A549 (cell line): ENCODE results near the gene SLX9. TPM values are rescaled to one million over a fixed set of nuclear protein-coding genes. Genes with fewer than 3 reads are reported as not detected.

Experiments
- ATAC-seq, 2 experiments: fragments of 200-7000 bp in 1 of 2; fragments of >200 bp in 1 of 2; cut with Nextera tagmentation in 1 of 2; cut with Tn5 transposase in 1 of 2; 3 replicates each; pipeline versions ENCODE4 v1.8.0 to v1.9.1; 2018 to 2020; ENCODE audit warnings: mild to moderate bottlenecking in 1 of 2, moderate library complexity in 1 of 2
- CTCF ChIA-PET: fragments of 300-600 bp; sonication (Branson Sonifier 250); formaldehyde crosslinking; extraction: SDS; loops from one replicate; lab custom pipeline; 2021; ENCODE audit warnings: antibody characterized with exemption, inconsistent platforms; lab: Yijun Ruan, JAX
- POLR2A ChIA-PET: fragments of 350-600 bp; formaldehyde crosslinking; extraction: SDS; loops from one replicate; lab custom pipeline; 2021; ENCODE audit warnings: antibody characterized with exemption, inconsistent platforms; lab: Yijun Ruan, JAX
- DNase-seq, 2 experiments: peaks; one replicate each; pipeline versions ENCODE4 v3.0.0 to v3.0.0-alpha.2; 2011 to 2016; ENCODE audit warnings: low read depth in 1 of 2, low spot score in 1 of 2
- FAIRE-seq: peaks from 2 replicates; lab custom pipeline; 2011; peaks lifted over from hg19 to GRCh38; lab: Jason Lieb, UNC
- H3K27ac ChIP-seq, 2 experiments: fragments of >200 bp; sonication (Bioruptor Twin); formaldehyde crosslinking; 3 replicates each; pipeline ENCODE4 v1.5.1; 2016 to 2017
- H3K4me1 ChIP-seq: fragments of >200 bp; sonication (Bioruptor Twin); formaldehyde crosslinking; 3 replicates; pipeline ENCODE4 v1.6.1; 2016
- H3K4me2 ChIP-seq: fragments of >200 bp; sonication (Bioruptor Twin); formaldehyde crosslinking; 3 replicates; pipeline ENCODE4 v1.6.1; 2016
- H3K4me3 ChIP-seq: fragments of >200 bp; sonication (Bioruptor Twin); formaldehyde crosslinking; 3 replicates; pipeline ENCODE4 v1.5.1; 2016
- H3K9me3 ChIP-seq: fragments of >200 bp; sonication (Bioruptor Twin); formaldehyde crosslinking; 3 replicates; pipeline ENCODE4 v1.6.1; 2016
- BCL3 ChIP-seq: fragments of >200 bp; sonication (Bioruptor Twin); formaldehyde crosslinking; IDR thresholded peaks from 3 replicates; pipeline ENCODE4 v1.6.1; 2016
- CBX8 ChIP-seq: fragments of 200-600 bp; sonication (generic); IDR thresholded peaks from 2 replicates; pipeline ENCODE4 v1.6.1; 2016
- CEBPB ChIP-seq, 2 experiments: fragments of >200 bp in 1 of 2; sonication (Bioruptor Twin) in 1 of 2; formaldehyde crosslinking in 1 of 2; IDR thresholded peaks; 2 replicates each; pipeline ENCODE4 v1.6.1; 2012 to 2016
- CHD4 ChIP-seq: fragments of 200-600 bp; sonication (generic); IDR thresholded peaks from 2 replicates; pipeline ENCODE4 v1.6.1; 2016; ENCODE audit warnings: antibody characterized with exemption, mild to moderate bottlenecking, borderline replicate concordance
- CTCF ChIP-seq: fragments of >200 bp; sonication (Bioruptor Twin); formaldehyde crosslinking; IDR thresholded peaks from 3 replicates; pipeline ENCODE4 v1.5.1; 2016
- EP300 ChIP-seq, 2 experiments: fragments of >200 bp; sonication (Bioruptor Twin); formaldehyde crosslinking; IDR thresholded peaks; 2 replicates in 1 of 2; 3 replicates in 1 of 2; pipeline ENCODE4 v1.6.1; 2016 to 2017
- ESRRA ChIP-seq: fragments of 150-350 bp; IDR thresholded peaks from 2 replicates; pipeline ENCODE4 v1.6.1; 2014; ENCODE audit warnings: mild to moderate bottlenecking, low read length, borderline replicate concordance
- HMGXB4 ChIP-seq: fragments of 250-450 bp; sonication (Bioruptor Pico); IDR thresholded peaks from 2 replicates; pipeline ENCODE4 v1.5.0; 2021; ENCODE audit warnings: mild to moderate bottlenecking, moderate library complexity, borderline replicate concordance
- HOXB5 ChIP-seq: fragments of 250-450 bp; sonication (Bioruptor Pico); IDR thresholded peaks from 2 replicates; pipeline ENCODE4 v1.5.0; 2020; ENCODE audit warnings: mild to moderate bottlenecking, moderate library complexity
- MYC ChIP-seq: IDR thresholded peaks from 2 replicates; pipeline ENCODE4 v1.6.1; 2012; ENCODE audit warnings: mild to moderate bottlenecking, inconsistent platforms, low read length, improper control_type of control experiment, borderline replicate concordance
- NPAS2 ChIP-seq: fragments of 250-450 bp; sonication (Bioruptor Pico); IDR thresholded peaks from 2 replicates; pipeline ENCODE4 v1.8.0; 2022; ENCODE audit warnings: mild to moderate bottlenecking, moderate library complexity, borderline replicate concordance
- PHF8 ChIP-seq: fragments of 200-600 bp; sonication (generic); IDR thresholded peaks from 2 replicates; pipeline ENCODE4 v1.6.1; 2016; ENCODE audit warnings: low read depth, mild to moderate bottlenecking, antibody characterized with exemption, moderate library complexity, borderline replicate concordance
- REST ChIP-seq: fragments of 200-600 bp; sonication (generic); IDR thresholded peaks from 2 replicates; pipeline ENCODE4 v1.6.1; 2016; ENCODE audit warnings: antibody characterized with exemption, mild to moderate bottlenecking, moderate library complexity
- SMC3 ChIP-seq: fragments of >200 bp; sonication (Bioruptor Twin); formaldehyde crosslinking; IDR thresholded peaks from 3 replicates; pipeline ENCODE4 v1.6.1; 2018; ENCODE audit warnings: inconsistent platforms
- SREBF2 ChIP-seq: fragments of 450-650 bp; IDR thresholded peaks from 2 replicates; pipeline ENCODE4 v1.6.1; 2014; ENCODE audit warnings: mild to moderate bottlenecking, moderate library complexity
- TFCP2L1 ChIP-seq: fragments of 250-450 bp; sonication (Bioruptor Pico); IDR thresholded peaks from 2 replicates; pipeline ENCODE4 v1.5.0; 2021; ENCODE audit warnings: mild to moderate bottlenecking
- ZFP36 ChIP-seq: fragments of 450-650 bp; IDR thresholded peaks from 2 replicates; pipeline ENCODE4 v1.6.1; 2014; ENCODE audit warnings: borderline replicate concordance; ENCODE audit not compliant: partially characterized antibody
- ZNF302 ChIP-seq: fragments of 250-450 bp; sonication (Bioruptor Pico); IDR thresholded peaks from 2 replicates; pipeline ENCODE4 v1.9.0; 2021; ENCODE audit warnings: inconsistent platforms, mild to moderate bottlenecking, moderate library complexity
- WGBS: methylation state at CpG from one replicate; pipeline ENCODE4 v1.1.6; 2017; ENCODE audit errors: missing lambda C conversion rate; 5-methylcytosine and 5-hydroxymethylcytosine counted together
- polyA plus RNA-seq, 4 experiments: library from polyadenylated mRNA; depleted of rRNA in 3 of 4; stranded (reverse); fragments of >200 nt; fragmentation: RNase III in 1 of 4; extraction: RNeasy Plus Mini Kit Qiagen cat#74134 plus additional on column Dnase treatment in 1 of 4; gene quantifications; 2 replicates in 3 of 4; 3 replicates in 1 of 4; pipeline ENCODE4 v1.2.3, GENCODE V29; 2011 to 2017

SLX9 gene
- polyA plus RNA-seq, 2 of the 4 experiments (the other 2 are of a cell fraction) = 26.9 to 40.6 TPM

- H3K4me1 ChIP-seq = no peaks in the 10 kb centered on the region
- no peak for TF ChIP-seq ZNF302
- no peak for TF ChIP-seq NPAS2 (CRISPR knock-in tag)
- no peak for TF ChIP-seq SMC3
- no peak for TF ChIP-seq CEBPB (IDR thresholded peaks at IDR 0.05)
- TF ChIP-seq SREBF2 = no peak
- TF ChIP-seq CHD4 = no peak
- TF ChIP-seq PHF8 = no peak
- TF ChIP-seq HOXB5 (CRISPR knock-in tag) = no peak
- TF ChIP-seq REST = no peak
- no peak for TF ChIP-seq MYC
- no peaks in the 10 kb centered on the region for H3K9me3 ChIP-seq
- DNase-seq (no peak), FAIRE-seq (no peak), ATAC-seq (no peak)
- no peak overlapping the region for H3K4me2 ChIP-seq
- no peak overlapping the region for H3K27ac ChIP-seq
- CTCF ChIA-PET = interaction anchor here (1.1 to 2.6 kb wide), 2 partner anchors 20 to 40 kb away, joined by 5 to 9 read pairs; no protein-coding TSS in a partner anchor
- 90% methylated on average over 37 of the region's 53 CpGs for WGBS
- POLR2A ChIA-PET = no interaction called here
- no peak overlapping the region for H3K4me3 ChIP-seq
These were observed 50.3 kb downstream of the SLX9 start for GRCh38 chr21:44989943-44990780.

- H3K9me3 ChIP-seq = no peaks in the 10 kb centered on the region
- TF ChIP-seq TFCP2L1 (CRISPR knock-in tag) (no peak), REST (no peak), SREBF2 (no peak), CBX8 (no peak), CTCF (no peak), BCL3 (no peak), EP300 (IDR thresholded peaks at IDR 0.05) (no peak), ZFP36 (no peak), SMC3 (no peak), ZNF302 (no peak), HMGXB4 (CRISPR knock-in tag) (no peak), ESRRA (no peak)
- no peak overlapping the region for H3K27ac ChIP-seq
- POLR2A ChIA-PET = no interaction called here
- ATAC-seq = no peak
- H3K4me3 ChIP-seq = no peak overlapping the region
- no peak overlapping the region for H3K4me2 ChIP-seq
- CTCF ChIA-PET = interaction anchor here (1.2 to 2.6 kb wide), 2 partner anchors 41 to 147 kb away, joined by 3 to 9 read pairs; no protein-coding TSS in a partner anchor
- DNase-seq = no peak
- 100% methylated on average over 1 of the region's 13 CpGs for WGBS
- no peak for FAIRE-seq
- H3K4me1 ChIP-seq = no peaks in the 10 kb centered on the region
These were observed 51.1 kb downstream of the SLX9 start for GRCh38 chr21:44990921-44991320.
